Body of pancreas (tissue), 4 donors: ENCODE results near the gene CLEC2D.

ENCODE experiments used
- CTCF ChIP-seq, 7 experiments: fragments of 450-650 bp in 4 of 7; fragments of 200-600 bp in 3 of 7; sonication (generic) in 3 of 7; IDR thresholded peaks; one replicate each; pipeline ENCODE4 v1.5.1; 2016 to 2019; ENCODE audit warnings: antibody characterized with exemption in 7 of 7
- POLR2A ChIP-seq, 3 donors: fragments of 450-650 bp; IDR thresholded peaks; one replicate each; pipeline ENCODE4 v1.6.1; 2016; ENCODE audit warnings: antibody characterized with exemption in 3 of 3, mild to moderate bottlenecking in 2 of 3

- TF ChIP-seq POLR2A (IDR thresholded peaks at IDR 0.05) (no peak), CTCF (IDR thresholded peaks at IDR 0.05) (no peak)
Observed at GRCh38 chr12:9730591-9730990, 61.1 kb downstream of the CLEC2D start.
